Measurements from ENCODE around the gene OSTC.

The OSTC gene

DNA sequence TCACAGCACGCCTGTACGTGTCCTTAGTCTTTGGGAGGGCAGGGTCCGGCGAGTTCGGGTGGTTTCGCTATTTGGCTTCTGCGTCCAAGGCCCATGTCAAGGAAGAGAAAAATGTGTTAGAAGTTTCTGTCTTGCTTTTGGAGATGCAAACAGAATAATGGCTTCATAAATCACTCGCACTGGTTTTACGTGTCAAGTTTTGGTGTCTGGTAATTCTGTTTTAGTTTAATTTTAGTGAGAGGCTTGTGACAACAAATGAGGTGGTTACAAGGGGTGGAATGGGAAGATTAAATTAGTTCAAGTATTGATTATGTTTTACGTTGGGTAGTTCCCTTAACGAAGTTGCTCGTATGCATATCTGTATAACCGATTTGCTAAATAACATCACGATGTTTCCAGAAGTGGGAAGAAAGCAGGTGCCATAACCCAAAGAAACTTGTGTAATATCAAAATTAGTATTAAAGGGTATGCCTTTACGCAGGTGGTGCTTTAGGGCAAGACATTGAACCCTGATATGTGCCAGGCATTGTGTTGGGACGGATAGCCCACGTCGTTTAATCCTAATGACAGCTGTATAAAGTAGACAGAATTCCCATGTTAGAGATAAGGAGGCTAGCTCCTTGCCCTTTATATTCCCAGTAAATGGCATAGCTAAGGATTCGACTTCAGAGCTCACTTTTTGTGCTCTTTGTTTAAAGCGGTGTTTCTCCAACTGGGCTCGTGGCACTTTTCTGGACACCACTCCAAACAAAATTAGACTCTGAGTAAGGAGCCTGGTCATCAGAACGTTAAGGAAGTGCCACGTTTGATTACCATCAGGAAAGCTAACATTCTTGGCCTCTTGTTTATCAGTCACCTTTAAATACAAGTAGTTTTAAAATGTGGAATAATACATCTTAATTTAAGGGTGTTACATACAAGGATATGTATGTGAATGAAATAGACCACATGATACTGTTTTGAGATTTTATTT is 29.2 kb upstream of the OSTC start:
- peaks cover 46% of the 10 kb centered on the region for H3K36me3 ChIP-seq
- H3K27me3 ChIP-seq, result no peaks in the 10 kb centered on the region
- peak overlapping the region; percentile 84 for H3K4me3 ChIP-seq
- TF ChIP-seq Cebpa-rat (IDR thresholded peaks at IDR 0.05), result no peak
- peak overlapping the region; percentile 84 for H3K4me2 ChIP-seq
- peaks cover 44% of the 10 kb centered on the region for H3K4me1 ChIP-seq
- H3K27ac ChIP-seq, result peak overlapping the region; percentile 94
- H3K9ac ChIP-seq, result peak overlapping the region; percentile 95
- H3K9me3 ChIP-seq, result peaks cover 11% of the 10 kb centered on the region
- H4K20me1 ChIP-seq, result peaks cover 56% of the 10 kb centered on the region

GRCh38 chr4:108622022-108622421 is 28.4 kb upstream of the OSTC start:
- Histone ChIP-seq H3K4me3 (peak overlapping the region; percentile 84), H3K4me1 (peaks cover 44% of the 10 kb centered on the region), H3K36me3 (peaks cover 54% of the 10 kb centered on the region), H3K4me2 (peak overlapping the region; percentile 84), H3K27me3 (no peaks in the 10 kb centered on the region), H3K9ac (no peak overlapping the region), H4K20me1 (peaks cover 64% of the 10 kb centered on the region), H3K9me3 (peaks cover 3% of the 10 kb centered on the region; the same call in 1 of the 2 replicates), H3K27ac (no peak overlapping the region)
- no peak for TF ChIP-seq Cebpa-rat (IDR thresholded peaks at IDR 0.05)

- H4K20me1 ChIP-seq, result peaks cover 72% of the 10 kb centered on the region
- no peaks in the 10 kb centered on the region for H3K27me3 ChIP-seq
- H3K9ac ChIP-seq, result no peak overlapping the region; the same call in 1 of the 2 replicates
- H3K36me3 ChIP-seq, result peaks cover 62% of the 10 kb centered on the region
- no peaks in the 10 kb centered on the region for H3K9me3 ChIP-seq
- TF ChIP-seq Cebpa-rat (IDR thresholded peaks at IDR 0.05), result no peak
- no peak overlapping the region for H3K27ac ChIP-seq
- peaks cover 44% of the 10 kb centered on the region for H3K4me1 ChIP-seq
- peak overlapping the region; percentile 84 for H3K4me2 ChIP-seq
- no peak overlapping the region for H3K4me3 ChIP-seq
These were observed 27.6 kb upstream of the OSTC start for GRCh38 chr4:108622828-108623227.

GRCh38 chr4:108624263-108625056 is 25.9 kb upstream of the OSTC start:
- no peak overlapping the region for H3K4me3 ChIP-seq
- H3K36me3 ChIP-seq, result peaks cover 78% of the 10 kb centered on the region
- 0 out of 2 replicates have a peak overlapping the region, but pooled peaks have one; percentile 35 for H3K9ac ChIP-seq
- H3K9me3 ChIP-seq, result no peaks in the 10 kb centered on the region
- H3K27ac ChIP-seq, result no peak overlapping the region
- H4K20me1 ChIP-seq, result peaks cover 89% of the 10 kb centered on the region
- H3K4me1 ChIP-seq, result peaks cover 40% of the 10 kb centered on the region
- no peak overlapping the region; the same call in 1 of the 2 replicates for H3K4me2 ChIP-seq
- H3K27me3 ChIP-seq, result no peaks in the 10 kb centered on the region
- TF ChIP-seq Cebpa-rat (IDR thresholded peaks at IDR 0.05), result no peak

DNA sequence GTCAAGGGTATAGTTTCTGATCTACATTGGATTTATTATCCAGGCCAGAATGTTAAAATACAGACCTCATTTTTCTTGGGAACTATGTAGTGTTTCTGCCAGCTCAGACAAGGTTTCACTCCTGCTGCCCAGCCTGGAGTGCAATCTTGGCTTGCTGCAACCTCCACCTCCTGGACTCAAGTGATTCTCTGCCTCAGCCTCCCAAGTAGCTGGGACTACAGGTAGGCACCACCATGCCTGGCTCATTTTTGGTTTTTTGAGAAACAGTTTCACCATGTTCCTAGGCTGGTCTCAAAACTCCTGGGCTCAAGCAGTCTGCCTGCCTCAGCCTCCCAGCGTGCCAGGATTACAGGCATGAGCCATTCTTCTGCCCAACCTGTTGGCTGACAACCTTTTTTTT is 24.3 kb upstream of the OSTC start:
- no peak for TF ChIP-seq Cebpa-rat (IDR thresholded peaks at IDR 0.05)
- Histone ChIP-seq H3K27me3 (no peaks in the 10 kb centered on the region), H3K9ac (no peak overlapping the region), H3K9me3 (no peaks in the 10 kb centered on the region), H3K36me3 (peaks cover 94% of the 10 kb centered on the region), H3K4me1 (peaks cover 33% of the 10 kb centered on the region), H3K4me2 (no peak overlapping the region), H3K27ac (no peak overlapping the region), H4K20me1 (peaks cover 100% of the 10 kb centered on the region), H3K4me3 (no peak overlapping the region)

DNA sequence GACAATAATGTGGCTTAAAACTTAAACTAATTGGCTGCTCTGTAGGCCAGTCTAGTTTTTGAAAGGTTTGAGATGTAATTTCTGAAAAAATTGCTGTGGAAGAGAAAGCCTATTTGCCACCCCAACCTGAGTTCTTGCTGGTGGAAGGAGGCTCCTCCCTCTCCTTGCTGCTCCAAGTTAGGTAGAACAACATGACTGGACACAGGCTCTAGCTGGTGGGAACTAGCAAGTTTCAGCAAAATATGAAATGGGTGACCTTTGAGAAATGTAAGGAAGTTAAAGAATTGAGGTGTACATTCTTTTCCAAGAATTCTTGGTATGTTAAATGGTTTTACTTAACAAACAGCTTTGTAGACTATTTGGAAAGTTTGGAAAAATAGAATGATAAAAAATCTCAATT is 22.0 kb upstream of the OSTC start:
- Histone ChIP-seq H3K36me3 (peaks cover 98% of the 10 kb centered on the region), H3K9ac (no peak overlapping the region), H3K9me3 (no peaks in the 10 kb centered on the region), H3K27me3 (no peaks in the 10 kb centered on the region), H4K20me1 (peaks cover 77% of the 10 kb centered on the region), H3K4me1 (peaks cover 10% of the 10 kb centered on the region; the same call in 1 of the 2 replicates), H3K4me3 (no peak overlapping the region), H3K4me2 (no peak overlapping the region), H3K27ac (no peak overlapping the region)
- TF ChIP-seq Cebpa-rat (IDR thresholded peaks at IDR 0.05), result no peak

- H3K36me3 ChIP-seq, result peaks cover 55% of the 10 kb centered on the region
- no peak overlapping the region for H3K4me3 ChIP-seq
- no peak overlapping the region for H3K27ac ChIP-seq
- H3K4me1 ChIP-seq, result no peaks in the 10 kb centered on the region
- no peaks in the 10 kb centered on the region for H3K9me3 ChIP-seq
- TF ChIP-seq Cebpa-rat (IDR thresholded peaks at IDR 0.05), result no peak
- H3K4me2 ChIP-seq, result no peak overlapping the region
- no peaks in the 10 kb centered on the region for H3K27me3 ChIP-seq
- H3K9ac ChIP-seq, result no peak overlapping the region
- peaks cover 9% of the 10 kb centered on the region for H4K20me1 ChIP-seq
These were observed 15.2 kb upstream of the OSTC start for GRCh38 chr4:108635070-108635655.

GRCh38 chr4:108636246-108636645 is 14.2 kb upstream of the OSTC start:
- H3K4me2 ChIP-seq, result no peak overlapping the region
- H4K20me1 ChIP-seq, result no peaks in the 10 kb centered on the region; the same call in 1 of the 2 replicates
- H3K27ac ChIP-seq, result no peak overlapping the region
- H3K4me1 ChIP-seq, result no peaks in the 10 kb centered on the region
- H3K27me3 ChIP-seq, result no peaks in the 10 kb centered on the region
- H3K36me3 ChIP-seq, result peaks cover 44% of the 10 kb centered on the region
- H3K9me3 ChIP-seq, result no peaks in the 10 kb centered on the region
- H3K4me3 ChIP-seq, result no peak overlapping the region
- no peak overlapping the region for H3K9ac ChIP-seq
- no peak for TF ChIP-seq Cebpa-rat (IDR thresholded peaks at IDR 0.05)

DNA sequence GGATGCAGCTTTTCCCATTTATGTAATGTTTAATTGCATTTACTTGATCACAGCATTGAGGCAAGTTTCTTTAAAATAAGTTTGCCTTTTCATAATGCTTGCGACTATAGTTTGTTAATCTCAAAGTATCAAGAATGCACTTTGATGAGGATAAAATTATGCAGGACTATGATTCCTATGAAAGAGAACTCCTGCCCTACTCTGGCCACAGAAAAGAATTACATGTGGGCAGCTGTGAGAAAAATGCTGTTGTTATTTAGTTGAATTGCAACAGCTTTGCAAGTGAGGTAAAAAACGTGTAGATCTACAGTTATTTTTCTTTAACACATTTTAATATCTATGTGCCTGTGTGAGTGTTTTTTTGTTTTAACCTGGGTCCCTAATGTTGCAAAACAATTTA is 12.5 kb upstream of the OSTC start:
- no peaks in the 10 kb centered on the region for H3K9me3 ChIP-seq
- H3K4me2 ChIP-seq, result no peak overlapping the region
- no peaks in the 10 kb centered on the region; the same call in 1 of the 2 replicates for H4K20me1 ChIP-seq
- H3K4me3 ChIP-seq, result no peak overlapping the region
- no peaks in the 10 kb centered on the region for H3K4me1 ChIP-seq
- TF ChIP-seq Cebpa-rat (IDR thresholded peaks at IDR 0.05), result no peak
- no peak overlapping the region for H3K9ac ChIP-seq
- no peaks in the 10 kb centered on the region for H3K27me3 ChIP-seq
- H3K36me3 ChIP-seq, result peaks cover 30% of the 10 kb centered on the region
- H3K27ac ChIP-seq, result no peak overlapping the region

Measured in BLaER1 (cell line).